Pancreas (tissue), 10 donors: Measurements from ENCODE around the gene UTP11. TPM values are rescaled to one million over a fixed set of nuclear protein-coding genes. Genes with fewer than 3 reads are reported as not detected.

Source experiments
- ATAC-seq, 4 donors: fragments of 200-7000 bp; cut with Tn5 transposase; one replicate each; pipeline versions ENCODE4 v1.8.0 to v1.9.1; 2020; ENCODE audit warnings: mild to moderate bottlenecking in 4 of 4, moderate library complexity in 4 of 4
- DNase-seq, 6 donors: peaks; one replicate each; pipeline ENCODE4 v3.0.0-alpha.2; 2020
- FAIRE-seq: peaks from 2 replicates; lab custom pipeline; 2012; peaks lifted over from hg19 to GRCh38; lab: Jason Lieb, UNC
- H3K27ac ChIP-seq, 4 donors: fragments of 200-600 bp; sonication (generic); 1 replicate in 3 of 4; 2 replicates in 1 of 4; pipeline versions ENCODE4 v1.5.0 to v1.8.0; 2020
- H3K27me3 ChIP-seq, 4 donors: fragments of 200-600 bp; one replicate each; pipeline ENCODE4 v1.8.0; 2021
- H3K36me3 ChIP-seq, 3 donors: fragments of 200-600 bp; sonication (generic) in 1 of 3; one replicate each; pipeline versions ENCODE4 v1.5.0 to v1.8.0; 2020 to 2021
- H3K4me1 ChIP-seq, 3 donors: fragments of 200-600 bp; one replicate each; pipeline ENCODE4 v1.8.0; 2021
- H3K4me3 ChIP-seq, 4 donors: fragments of 200-600 bp; sonication (generic) in 2 of 4; one replicate each; pipeline versions ENCODE4 v1.5.0 to v1.8.0; 2020 to 2021
- H3K9me3 ChIP-seq, 4 donors: fragments of 200-600 bp; one replicate each; pipeline ENCODE4 v1.8.0; 2021
- WGBS, 2 donors: extraction: QIAGEN DNeasy Blood & Tissue Kit; methylation state at CpG; one replicate each; pipeline ENCODE4 v1.1.7; 2013; 5-methylcytosine and 5-hydroxymethylcytosine counted together
- intact Hi-C, 3 donors: fragments of 100-400 bp; cut with DNase I; formaldehyde crosslinking; loops; one replicate each; pipeline versions ENCODE4 v1.11.1 to v1.14.2; 2022
- polyA plus RNA-seq, 2 donors: library from polyadenylated mRNA; stranded (reverse); fragments of 200-250 nt; gene quantifications; one replicate each; pipeline ENCODE4 v1.2.3, GENCODE V29; 2013
- total RNA-seq, 6 donors: library from RNA; stranded (reverse); fragmentation: NEBNext Ultra II Directional in 4 of 6; extraction: Animal tissue kit (Norgen Biotek cat#: 25700) in 4 of 6; gene quantifications; one replicate each; pipeline versions ENCODE4 v1.2.1 to v1.2.4, GENCODE V29; 2021 to 2023
- TF ChIP-seq, protein P1 (sequence below), 4 donors: fragments of 200-600 bp; sonication (generic) in 3 of 4; IDR thresholded peaks; one replicate each; pipeline versions ENCODE4 v1.5.0 to v1.8.0; 2021; ENCODE audit warnings: antibody characterized with exemption in 4 of 4
- donor health status: healthy with polysubstance abuse.
- donor health status: DM: no; HTN: no; CAD: no; lungs with moderate emphysema.
- donor health status: DM: no; HTN: no; CAD: no.
- donor health status: control.
- donor health status: control.
- donor health status: Bipolar disorder and iron deficiency.
- donor health status: DM: yes; HTN: yes; CAD: no.
- donor health status: DM: no; HTN: no; CAD: no.
- donor health status: DM: no; HTN: no; CAD: no.
- donor health status: DM: yes; HTN: yes; CAD: no.

UTP11 gene
- total and polyA plus RNA-seq, 8 donors, result 7.8 to 16.6 (median 14.7) TPM

DNA sequence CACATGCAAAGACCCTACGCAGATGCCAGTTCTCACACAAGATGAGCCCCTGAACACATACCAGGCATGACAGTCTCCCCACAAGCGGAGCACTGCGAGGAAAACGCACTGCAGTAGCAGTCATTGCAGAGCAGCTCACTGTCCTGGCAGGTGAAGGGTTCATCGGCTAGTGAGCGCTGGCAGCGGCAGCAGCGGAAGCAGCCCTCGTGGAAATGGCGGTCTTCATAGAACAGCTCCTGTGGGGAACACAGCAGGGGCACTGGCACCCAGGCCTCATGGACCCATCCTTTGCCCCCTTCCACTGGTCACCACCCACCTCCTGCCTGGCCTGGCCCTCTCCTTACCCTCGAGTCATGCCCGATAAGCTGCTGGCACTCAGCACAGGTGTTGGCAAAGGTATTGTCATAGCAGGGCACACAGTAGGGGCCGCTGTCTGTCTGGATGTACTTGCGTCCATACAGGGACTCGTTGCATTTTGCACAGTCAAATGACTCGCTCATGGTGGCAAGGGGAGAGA, 13.6 kb upstream of the UTP11 start:
- DNase-seq, result peak in 1 of 6 donors; percentile 21
- H3K9me3 ChIP-seq, result no peaks in the 10 kb centered on the region
- 76 to 77% methylated on average over 16 of the region's 16 CpGs for WGBS, 2 donors
- H3K27me3 ChIP-seq, result no peaks in the 10 kb centered on the region
- peaks cover 4 to 23% (median 10%) of the 10 kb centered on the region in 3 donors for H3K4me1 ChIP-seq
- no peaks in the 10 kb centered on the region for H3K36me3 ChIP-seq
- H3K4me3 ChIP-seq, result no peak overlapping the region
- TF ChIP-seq, protein P1, sequence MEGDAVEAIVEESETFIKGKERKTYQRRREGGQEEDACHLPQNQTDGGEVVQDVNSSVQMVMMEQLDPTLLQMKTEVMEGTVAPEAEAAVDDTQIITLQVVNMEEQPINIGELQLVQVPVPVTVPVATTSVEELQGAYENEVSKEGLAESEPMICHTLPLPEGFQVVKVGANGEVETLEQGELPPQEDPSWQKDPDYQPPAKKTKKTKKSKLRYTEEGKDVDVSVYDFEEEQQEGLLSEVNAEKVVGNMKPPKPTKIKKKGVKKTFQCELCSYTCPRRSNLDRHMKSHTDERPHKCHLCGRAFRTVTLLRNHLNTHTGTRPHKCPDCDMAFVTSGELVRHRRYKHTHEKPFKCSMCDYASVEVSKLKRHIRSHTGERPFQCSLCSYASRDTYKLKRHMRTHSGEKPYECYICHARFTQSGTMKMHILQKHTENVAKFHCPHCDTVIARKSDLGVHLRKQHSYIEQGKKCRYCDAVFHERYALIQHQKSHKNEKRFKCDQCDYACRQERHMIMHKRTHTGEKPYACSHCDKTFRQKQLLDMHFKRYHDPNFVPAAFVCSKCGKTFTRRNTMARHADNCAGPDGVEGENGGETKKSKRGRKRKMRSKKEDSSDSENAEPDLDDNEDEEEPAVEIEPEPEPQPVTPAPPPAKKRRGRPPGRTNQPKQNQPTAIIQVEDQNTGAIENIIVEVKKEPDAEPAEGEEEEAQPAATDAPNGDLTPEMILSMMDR (IDR thresholded peaks at IDR 0.05), result no peak
- no peak for FAIRE-seq
- H3K27ac ChIP-seq, result peak overlapping the region in 3 of 4 donors; percentile 38 to 81 (median 70)
- no peak for ATAC-seq
- intact Hi-C loops, result no loop called here

DNA sequence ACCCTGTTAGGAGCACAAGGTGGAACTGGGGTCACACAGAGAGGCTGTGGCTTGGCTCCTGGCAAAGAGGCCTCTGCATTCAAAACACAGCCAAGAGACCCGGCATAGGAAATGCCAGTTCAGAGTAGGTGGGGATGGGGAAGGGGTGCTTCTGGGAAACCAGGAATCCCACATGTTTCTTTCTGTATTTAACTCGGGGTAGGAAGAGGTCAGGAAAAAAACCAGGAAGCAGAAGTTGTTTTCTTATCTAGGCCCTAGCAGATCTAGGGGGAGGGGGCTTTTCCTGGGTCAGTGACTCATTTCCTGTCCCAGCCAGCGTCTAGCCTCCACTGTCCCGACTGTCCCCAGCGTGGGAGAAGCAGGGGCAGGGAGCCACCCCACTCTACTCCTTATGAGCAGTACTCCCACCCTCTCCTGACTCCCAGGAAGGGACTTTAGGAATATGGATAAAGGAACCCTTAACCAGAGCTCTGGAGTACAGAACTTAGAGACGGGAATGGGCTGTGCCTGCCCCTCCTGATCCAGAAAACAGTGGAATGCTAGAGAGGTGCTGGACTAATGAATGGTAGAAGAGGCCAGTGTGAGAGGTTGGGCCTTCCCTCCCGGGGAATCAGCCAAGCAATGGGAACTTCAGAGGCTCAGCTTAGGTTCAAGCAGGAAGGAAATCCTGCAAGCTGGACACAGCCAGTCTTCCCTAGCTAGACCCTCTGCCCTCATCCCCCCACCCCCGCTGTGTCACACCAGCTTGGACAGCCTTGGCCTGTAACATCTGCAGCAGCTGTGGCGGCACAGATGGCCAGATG, 12.9 kb upstream of the UTP11 start:
- H3K4me1 ChIP-seq, result peaks cover 4 to 27% (median 8%) of the 10 kb centered on the region in 3 donors
- peak in 2 of 4 donors; percentile 35 to 40 for ATAC-seq
- no peaks in the 10 kb centered on the region for H3K9me3 ChIP-seq
- no peaks in the 10 kb centered on the region for H3K36me3 ChIP-seq
- H3K27me3 ChIP-seq, result no peaks in the 10 kb centered on the region
- TF ChIP-seq, protein P1 (IDR thresholded peaks at IDR 0.05), result no peak
- intact Hi-C loops, result no loop called here
- DNase-seq, result peak in 3 of 6 donors; percentile 45 to 62 (median 49)
- no peak overlapping the region for H3K4me3 ChIP-seq
- FAIRE-seq, result no peak
- peak overlapping the region; percentile 22 to 81 (median 54) for H3K27ac ChIP-seq
- WGBS, 2 donors, result 39 to 42% methylated on average over 9 of the region's 9 CpGs

DNA sequence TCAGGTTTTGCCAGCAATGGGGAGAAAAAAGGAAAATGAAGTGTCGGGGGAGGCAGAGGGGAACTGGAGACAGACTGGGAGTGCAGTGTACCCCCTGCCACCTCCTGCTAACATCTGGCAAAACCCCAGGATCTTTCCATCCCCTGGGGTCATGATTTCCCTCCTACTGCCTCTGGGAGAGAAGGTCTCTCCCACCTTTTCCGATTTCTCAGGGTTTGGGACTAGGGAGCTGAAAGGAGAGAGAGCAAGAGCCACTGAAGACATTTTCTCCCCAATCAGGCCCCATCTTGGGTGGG, 12.4 kb upstream of the UTP11 start:
- intact Hi-C loops, result no loop called here
- TF ChIP-seq, protein P1 (IDR thresholded peaks at IDR 0.05), result no peak
- Histone ChIP-seq H3K27ac (peak overlapping the region; percentile 22 to 81 (median 54)), H3K27me3 (no peaks in the 10 kb centered on the region), H3K9me3 (no peaks in the 10 kb centered on the region), H3K4me3 (no peak overlapping the region), H3K4me1 (peaks cover 0 to 22% (median 2%) of the 10 kb centered on the region in 3 donors), H3K36me3 (no peaks in the 10 kb centered on the region)
- no peak for FAIRE-seq
- DNase-seq, result no peak
- ATAC-seq, result no peak
- 80 to 87% methylated on average over 2 of the region's 2 CpGs for WGBS, 2 donors

GRCh38 chr1:38000529-38001455, 11.7 kb upstream of the UTP11 start:
- WGBS, 2 donors, result 70 to 76% methylated on average over 13 of the region's 13 CpGs
- Histone ChIP-seq H3K36me3 (no peaks in the 10 kb centered on the region), H3K4me3 (no peak overlapping the region), H3K9me3 (no peaks in the 10 kb centered on the region), H3K27ac (peak overlapping the region in 3 of 4 donors; percentile 38 to 81 (median 70)), H3K27me3 (no peaks in the 10 kb centered on the region), H3K4me1 (peaks cover 0 to 21% (median 0%) of the 10 kb centered on the region in 3 donors)
- peak in 1 of 4 donors; percentile 5 for ATAC-seq
- DNase-seq, result no peak
- intact Hi-C loops, result no loop called here
- no peak for FAIRE-seq
- TF ChIP-seq, protein P1 (IDR thresholded peaks at IDR 0.05), result no peak
